K562 (cell line): ENCODE measurements around the gene MTCL3.

Experiments used
- ATAC-seq: fragments of 200-7000 bp; cut with Tn5 transposase; 3 replicates; pipeline ENCODE4 v1.9.1; 2020; ENCODE audit warnings: moderate library complexity
- BruUV-seq: library from RNA; stranded (reverse); fragments of 400-500 nt; replicated peaks from 2 replicates; lab custom pipeline; 2021; lab: Mats Ljungman, UMichigan
- CTCF ChIA-PET: fragments of 300-600 bp; formaldehyde crosslinking; extraction: SDS; loops from one replicate; lab custom pipeline; 2021; ENCODE audit warnings: low intra/inter-chr PET ratio; lab: Yijun Ruan, JAX
- POLR2A ChIA-PET: fragments of 300-600, 350-650 bp; sonication (Branson Sonifier 250); formaldehyde crosslinking; extraction: SDS; loops from one replicate; lab custom pipeline; 2021; ENCODE audit warnings: antibody characterized with exemption, inconsistent platforms; lab: Yijun Ruan, JAX
- DNase-seq, 4 experiments: peaks; one replicate each; pipeline versions ENCODE4 v3.0.0 to v3.0.0-alpha.2; 2011 to 2018; ENCODE audit warnings: low spot score in 3 of 4, mixed read lengths in 3 of 4; ENCODE audit errors: extremely low read depth in 1 of 4
- FAIRE-seq: peaks from 2 replicates; lab custom pipeline; 2011; peaks lifted over from hg19 to GRCh38; lab: Jason Lieb, UNC
- H2AFZ ChIP-seq: 2 replicates; pipeline ENCODE4 v1.6.0; 2011; ENCODE audit warnings: low read depth, low read length, control low read depth, inconsistent platforms
- H3K27ac ChIP-seq: fragments of 200-600 bp; 3 replicates; pipeline ENCODE4 v1.8.0; 2011; ENCODE audit warnings: low read depth, mild to moderate bottlenecking, control low read depth, inconsistent platforms, low read length, moderate library complexity, mixed read lengths; ENCODE audit errors: extremely low read depth
- H3K27me3 ChIP-seq, 2 experiments: fragments of 300-600 bp in 1 of 2; 2 replicates in 1 of 2; 3 replicates in 1 of 2; pipeline versions ENCODE4 v1.6.0 to v1.8.0; 2011; ENCODE audit warnings: inconsistent platforms in 2 of 2, low read length in 2 of 2, mild to moderate bottlenecking in 1 of 2, mixed read lengths in 1 of 2, moderate library complexity in 1 of 2; ENCODE audit not compliant: control insufficient read depth in 2 of 2, insufficient read depth in 2 of 2
- H3K36me3 ChIP-seq: fragments of 300-600 bp; 3 replicates; pipeline ENCODE4 v1.8.0; 2011; ENCODE audit warnings: mild to moderate bottlenecking, low read length, inconsistent platforms; ENCODE audit not compliant: control insufficient read depth, insufficient read depth
- H3K4me1 ChIP-seq, 2 experiments: fragments of 200-600 bp in 1 of 2; replicated peaks in 1 of 2; 2 replicates in 1 of 2; 3 replicates in 1 of 2; pipeline versions ENCODE4 v1.5.1 to v1.8.0; 2011; ENCODE audit warnings: inconsistent platforms in 2 of 2, low read length in 2 of 2, mild to moderate bottlenecking in 1 of 2, mixed read lengths in 1 of 2, moderate library complexity in 1 of 2; ENCODE audit not compliant: control insufficient read depth in 2 of 2, insufficient read depth in 2 of 2
- H3K4me2 ChIP-seq: 2 replicates; pipeline ENCODE4 v1.6.1; 2011; ENCODE audit warnings: low read length, control low read depth, inconsistent platforms, mixed read lengths; ENCODE audit not compliant: insufficient read depth
- H3K4me3 ChIP-seq: fragments of 200-600 bp; sonication (generic), shearing (Covaris generic); 2 replicates; pipeline ENCODE4 v1.5.1; 2016; ENCODE audit warnings: control low read depth, inconsistent platforms
- H3K79me2 ChIP-seq: fragments of 200-600 bp; 3 replicates; pipeline ENCODE4 v1.8.0; 2011; ENCODE audit warnings: low read length, inconsistent platforms; ENCODE audit not compliant: control insufficient read depth, insufficient read depth
- H3K9ac ChIP-seq, 2 experiments: 2 replicates each; pipeline versions ENCODE4 v1.6.0 to v1.6.1; 2011; ENCODE audit warnings: low read depth in 2 of 2, low read length in 2 of 2, control low read depth in 1 of 2, inconsistent platforms in 1 of 2, mild to moderate bottlenecking in 1 of 2, mixed read lengths in 1 of 2; ENCODE audit not compliant: insufficient read depth in 1 of 2
- H3K9me1 ChIP-seq: one replicate; pipeline ENCODE4 v1.6.0; 2011; ENCODE audit warnings: inconsistent platforms, mild to moderate bottlenecking, low read length, moderate library complexity; ENCODE audit not compliant: control insufficient read depth, insufficient read depth
- H3K9me3 ChIP-seq: replicated peaks from 2 replicates; pipeline ENCODE4 v1.5.1; 2011; ENCODE audit warnings: low read depth, low read length, inconsistent platforms; ENCODE audit not compliant: control insufficient read depth, insufficient read depth
- H4K20me1 ChIP-seq: replicated peaks from 2 replicates; pipeline ENCODE4 v1.6.1; 2011; ENCODE audit warnings: low read length, inconsistent platforms, mixed read lengths; ENCODE audit not compliant: control insufficient read depth, insufficient read depth
- ARID3B ChIP-seq: fragments of 250-450 bp; sonication (Bioruptor Pico); IDR thresholded peaks from 2 replicates; pipeline ENCODE4 v1.4.0; 2020; ENCODE audit warnings: borderline replicate concordance
- EWSR1 ChIP-seq: fragments of 450-650 bp; IDR thresholded peaks from 2 replicates; pipeline ENCODE4 v1.6.1; 2018; ENCODE audit warnings: borderline replicate concordance, mild to moderate bottlenecking, low read depth, moderate library complexity; ENCODE audit not compliant: partially characterized antibody
- GTF3C2 ChIP-seq: IDR thresholded peaks from 3 replicates; pipeline ENCODE4 v1.6.1; 2011; ENCODE audit warnings: borderline replicate concordance, mild to moderate bottlenecking, moderate library complexity; ENCODE audit not compliant: insufficient read length; ENCODE audit errors: extremely low read depth
- HMGN3 ChIP-seq: IDR thresholded peaks from 2 replicates; pipeline ENCODE4 v1.6.1; 2011; ENCODE audit warnings: borderline replicate concordance, low read depth, mild to moderate bottlenecking, mixed read lengths, low read length; ENCODE audit not compliant: insufficient read length; ENCODE audit errors: extremely low read depth
- MAFG ChIP-seq: fragments of 450-650 bp; conservative IDR thresholded peaks from 2 replicates; pipeline ENCODE4 v1.6.1; 2016; ENCODE audit warnings: missing genetic modification characterization, missing compliant biosample characterization
- MLLT1 ChIP-seq, 2 experiments: fragments of 450-650 bp; IDR thresholded peaks; 2 replicates each; pipeline ENCODE4 v1.6.1; 2016
- NFE2 ChIP-seq: IDR thresholded peaks from 2 replicates; pipeline ENCODE4 v1.6.1; 2014; ENCODE audit warnings: antibody characterized with exemption, low read depth
- PCBP1 ChIP-seq: fragments of 200-400 bp; formaldehyde crosslinking; IDR thresholded peaks from 2 replicates; pipeline ENCODE4 v1.6.1; 2018; ENCODE audit warnings: mild to moderate bottlenecking, low read depth, low read length; ENCODE audit not compliant: poor library complexity, severe bottlenecking
- PTBP1 ChIP-seq: fragments of 200-400 bp; formaldehyde crosslinking; IDR thresholded peaks from 2 replicates; pipeline ENCODE4 v1.6.1; 2017; ENCODE audit warnings: low read depth, low read length
- SNRNP70 ChIP-seq: fragments of 200-400 bp; formaldehyde crosslinking; optimal IDR thresholded peaks from 2 replicates; pipeline ENCODE3; 2017; ENCODE audit warnings: low read depth, low read length
- STAG1 ChIP-seq: sonication (generic); formaldehyde crosslinking; IDR thresholded peaks from 2 replicates; pipeline ENCODE4 v1.5.0; 2020; ENCODE audit warnings: missing genetic modification reagents, borderline replicate concordance
- TAF15 ChIP-seq: fragments of 200-400 bp; formaldehyde crosslinking; IDR thresholded peaks from 2 replicates; pipeline ENCODE4 v1.6.1; 2017; ENCODE audit warnings: mild to moderate bottlenecking, low read depth, low read length, moderate library complexity
- THAP7 ChIP-seq: fragments of 250-450 bp; sonication (Bioruptor Pico); IDR thresholded peaks from 2 replicates; pipeline ENCODE4 v1.5.0; 2021
- ZBTB34 ChIP-seq: fragments of 250-450 bp; sonication (Bioruptor Pico); IDR thresholded peaks from 2 replicates; pipeline ENCODE4 v1.8.0; 2021; ENCODE audit warnings: mild to moderate bottlenecking, moderate library complexity
- WGBS: fragments of 100-300 bp; shearing (Covaris generic); methylation state at CpG from one replicate; pipeline ENCODE4 v1.1.6; 2016; ENCODE audit warnings: low coverage, mixed read lengths; ENCODE audit not compliant: insufficient coverage; ENCODE audit errors: missing lambda C conversion rate; 5-methylcytosine and 5-hydroxymethylcytosine counted together
- in situ Hi-C: fragments of 300-500 bp; cut with MboI; formaldehyde crosslinking; loops from 4 replicates; pipeline ENCODE4 v1.15.0; 2018; ENCODE audit warnings: inconsistent platforms, mixed read lengths
- intact Hi-C: fragments of 100-400 bp; cut with micrococcal nuclease; formaldehyde crosslinking; loops from 2 replicates; pipeline ENCODE4 v1.14.2; 2022

MTCL3 gene

GRCh38 chr6:127466416-127466815 lies 52.7 kb downstream of the MTCL3 start:
- H3K4me2 ChIP-seq, result no peak overlapping the region
- H3K9ac ChIP-seq, result no peak overlapping the region
- H3K9me3 ChIP-seq, result no peaks in the 10 kb centered on the region
- H3K4me3 ChIP-seq, result no peak overlapping the region
- BruUV-seq, result no TSS peak
- DNase-seq, result no peak
- 0% methylated on average over 5 of the region's 5 CpGs for WGBS
- no peaks in the 10 kb centered on the region for H3K36me3 ChIP-seq
- no peaks in the 10 kb centered on the region for H3K4me1 ChIP-seq
- no peak overlapping the region for H2AFZ ChIP-seq
- no peak for ATAC-seq
- no peak for FAIRE-seq
- no peaks in the 10 kb centered on the region for H4K20me1 ChIP-seq
- ChIA-PET CTCF (no interaction called here), POLR2A (interaction anchor here (0.6 kb wide), 1 partner anchor 22 kb away, joined by 3 read pairs; no protein-coding TSS in a partner anchor)
- H3K27ac ChIP-seq, result no peak overlapping the region
- in situ Hi-C loops, result no loop called here
- peaks cover 0 to 2% of the 10 kb centered on the region in 2 experiments; a peak in 1 of 5 replicates for H3K27me3 ChIP-seq
- intact Hi-C loops, result no loop called here
- H3K9me1 ChIP-seq, result no peaks in the 10 kb centered on the region
- no peaks in the 10 kb centered on the region for H3K79me2 ChIP-seq
- TF ChIP-seq SNRNP70 (no peak), MLLT1 (IDR thresholded peaks at IDR 0.05) (no peak), MAFG (tag) (no peak), STAG1 (CRISPR knock-in tag) (no peak), NFE2 (no peak), THAP7 (CRISPR knock-in tag) (no peak), PTBP1 (no peak), TAF15 (no peak), GTF3C2 (no peak), PCBP1 (no peak), ARID3B (CRISPR knock-in tag) (no peak), HMGN3 (no peak), EWSR1 (no peak), ZBTB34 (CRISPR knock-in tag) (no peak)
